ENCODE data around the gene PTH1R. TPM values are rescaled to one million over a fixed set of nuclear protein-coding genes. Genes with fewer than 3 reads are reported as not detected.
A peak's percentile ranks its signal among the peaks of the same experiment; 100 is the strongest.

PTH1R gene
- total RNA-seq, 2 donors from 2014 or later = not detected

GRCh38 chr3:46897031-46897430, 19.5 kb downstream of the PTH1R start:
- Mint-ChIP-seq H3K4me1 (ENCODE audit: low read depth) (peaks cover 4% of the 10 kb centered on the region), H3K27ac (no peak overlapping the region), H3K36me3 (ENCODE audit: insufficient read depth in 2 of 2) (no peaks in the 10 kb centered on the region), H3K4me3 (no peak overlapping the region), H3K27me3 (ENCODE audit: low read depth) (peaks cover 46% of the 10 kb centered on the region), H3K9me3 (no peaks in the 10 kb centered on the region)
- no peak for ATAC-seq (replicated peaks in 1 of 2)
- DNase-seq = no peak

- peaks cover 4% of the 10 kb centered on the region for H3K4me1 Mint-ChIP-seq (ENCODE audit: low read depth)
- ATAC-seq (replicated peaks in 1 of 2) = no peak
Observed at GRCh38 chr3:46897829-46898320, 20.4 kb downstream of the PTH1R start.

GRCh38 chr3:46898321-46899150, 21.0 kb downstream of the PTH1R start:
- ATAC-seq (replicated peaks in 1 of 2) (no peak), DNase-seq (no peak)
- H3K27ac Mint-ChIP-seq = no peak overlapping the region
- peak overlapping the region; percentile 4 to 61 for H3K4me3 Mint-ChIP-seq
- H3K27me3 Mint-ChIP-seq (ENCODE audit: low read depth) = peaks cover 31% of the 10 kb centered on the region
- H3K36me3 Mint-ChIP-seq (ENCODE audit: insufficient read depth in 2 of 2) = no peaks in the 10 kb centered on the region
- H3K4me1 Mint-ChIP-seq (ENCODE audit: low read depth) = peaks cover 4% of the 10 kb centered on the region
- no peaks in the 10 kb centered on the region for H3K9me3 Mint-ChIP-seq

More at GRCh38 chr3:46897829-46898320, 20.4 kb downstream of the PTH1R start:
- DNase-seq = no peak
- Mint-ChIP-seq H3K27ac (no peak overlapping the region), H3K27me3 (ENCODE audit: low read depth) (peaks cover 38% of the 10 kb centered on the region), H3K4me3 (no peak overlapping the region), H3K9me3 (no peaks in the 10 kb centered on the region), H3K36me3 (ENCODE audit: insufficient read depth in 2 of 2) (no peaks in the 10 kb centered on the region)

- ATAC-seq (replicated peaks in 1 of 2) = no peak
- Mint-ChIP-seq H3K27ac (no peak overlapping the region), H3K36me3 (ENCODE audit: insufficient read depth in 2 of 2) (no peaks in the 10 kb centered on the region), H3K4me1 (ENCODE audit: low read depth) (peaks cover 4% of the 10 kb centered on the region), H3K27me3 (ENCODE audit: low read depth) (peaks cover 26% of the 10 kb centered on the region), H3K9me3 (no peaks in the 10 kb centered on the region), H3K4me3 (peak overlapping the region in 1 of 2 donors; percentile 61)
- no peak for DNase-seq
Observed at GRCh38 chr3:46899151-46900006, 21.9 kb downstream of the PTH1R start.

- Mint-ChIP-seq H3K4me3 (no peak overlapping the region), H3K27ac (no peak overlapping the region), H3K36me3 (ENCODE audit: insufficient read depth in 2 of 2) (no peaks in the 10 kb centered on the region), H3K27me3 (ENCODE audit: low read depth) (peaks cover 26% of the 10 kb centered on the region), H3K9me3 (no peaks in the 10 kb centered on the region), H3K4me1 (ENCODE audit: low read depth) (peaks cover 4% of the 10 kb centered on the region)
- DNase-seq (no peak), ATAC-seq (replicated peaks in 1 of 2) (no peak)
Observed at GRCh38 chr3:46900007-46900292, 22.4 kb downstream of the PTH1R start.

- H3K9me3 Mint-ChIP-seq = no peaks in the 10 kb centered on the region
- no peak for DNase-seq
- peaks cover 23% of the 10 kb centered on the region for H3K27me3 Mint-ChIP-seq (ENCODE audit: low read depth)
- no peak overlapping the region for H3K27ac Mint-ChIP-seq
- H3K36me3 Mint-ChIP-seq (ENCODE audit: insufficient read depth in 2 of 2) = no peaks in the 10 kb centered on the region
- peaks cover under 1% of the 10 kb centered on the region for H3K4me1 Mint-ChIP-seq (ENCODE audit: low read depth)
- H3K4me3 Mint-ChIP-seq = no peak overlapping the region
- ATAC-seq (replicated peaks in 1 of 2) = no peak
Observed at GRCh38 chr3:46900356-46900755, 22.8 kb downstream of the PTH1R start.

- Mint-ChIP-seq H3K9me3 (no peaks in the 10 kb centered on the region), H3K4me1 (ENCODE audit: low read depth) (no peaks in the 10 kb centered on the region), H3K27me3 (ENCODE audit: low read depth) (peaks cover 18% of the 10 kb centered on the region), H3K27ac (no peak overlapping the region), H3K36me3 (ENCODE audit: insufficient read depth in 2 of 2) (no peaks in the 10 kb centered on the region), H3K4me3 (no peak overlapping the region)
- ATAC-seq (replicated peaks in 1 of 2) (no peak), DNase-seq (no peak)
Observed at GRCh38 chr3:46901061-46901460, 23.5 kb downstream of the PTH1R start.

GRCh38 chr3:46901591-46902187, 24.2 kb downstream of the PTH1R start:
- Mint-ChIP-seq H3K27ac (no peak overlapping the region), H3K9me3 (no peaks in the 10 kb centered on the region), H3K4me3 (no peak overlapping the region), H3K27me3 (ENCODE audit: low read depth) (peaks cover 18% of the 10 kb centered on the region), H3K4me1 (ENCODE audit: low read depth) (no peaks in the 10 kb centered on the region), H3K36me3 (ENCODE audit: insufficient read depth in 2 of 2) (no peaks in the 10 kb centered on the region)
- no peak for DNase-seq
- ATAC-seq (replicated peaks in 1 of 2) = no peak

GRCh38 chr3:46902188-46902631, 24.7 kb downstream of the PTH1R start:
- ATAC-seq (replicated peaks in 1 of 2) = no peak
- Mint-ChIP-seq H3K4me1 (ENCODE audit: low read depth) (no peaks in the 10 kb centered on the region), H3K27me3 (ENCODE audit: low read depth) (peaks cover 18% of the 10 kb centered on the region), H3K27ac (no peak overlapping the region), H3K36me3 (ENCODE audit: insufficient read depth in 2 of 2) (no peaks in the 10 kb centered on the region), H3K4me3 (no peak overlapping the region), H3K9me3 (no peaks in the 10 kb centered on the region)
- no peak for DNase-seq

GRCh38 chr3:46903341-46904302, 26.1 kb downstream of the PTH1R start:
- no peaks in the 10 kb centered on the region for H3K36me3 Mint-ChIP-seq (ENCODE audit: insufficient read depth in 2 of 2)
- ATAC-seq (replicated peaks in 1 of 2) (no peak), DNase-seq (no peak)
- no peaks in the 10 kb centered on the region for H3K9me3 Mint-ChIP-seq
- H3K4me3 Mint-ChIP-seq = no peak overlapping the region
- H3K27ac Mint-ChIP-seq = no peak overlapping the region
- H3K4me1 Mint-ChIP-seq (ENCODE audit: low read depth) = no peaks in the 10 kb centered on the region
- H3K27me3 Mint-ChIP-seq (ENCODE audit: low read depth) = peaks cover 9% of the 10 kb centered on the region

- DNase-seq (no peak), ATAC-seq (replicated peaks in 1 of 2) (no peak)
- Mint-ChIP-seq H3K36me3 (ENCODE audit: insufficient read depth in 2 of 2) (no peaks in the 10 kb centered on the region), H3K9me3 (no peaks in the 10 kb centered on the region), H3K4me3 (no peak overlapping the region), H3K4me1 (ENCODE audit: low read depth) (peaks cover 4% of the 10 kb centered on the region), H3K27ac (no peak overlapping the region), H3K27me3 (ENCODE audit: low read depth) (no peaks in the 10 kb centered on the region)
Observed at GRCh38 chr3:46904303-46905212, 27.0 kb downstream of the PTH1R start.

- Mint-ChIP-seq H3K4me3 (no peak overlapping the region), H3K27ac (no peak overlapping the region)
- DNase-seq = no peak
Observed at GRCh38 chr3:46905213-46905560, 27.7 kb downstream of the PTH1R start.

More at GRCh38 chr3:46905213-46905560, 27.7 kb downstream of the PTH1R start:
- H3K36me3 Mint-ChIP-seq (ENCODE audit: insufficient read depth in 2 of 2) = no peaks in the 10 kb centered on the region
- no peaks in the 10 kb centered on the region for H3K9me3 Mint-ChIP-seq
- H3K27me3 Mint-ChIP-seq (ENCODE audit: low read depth) = no peaks in the 10 kb centered on the region
- H3K4me1 Mint-ChIP-seq (ENCODE audit: low read depth) = peaks cover 4% of the 10 kb centered on the region
- ATAC-seq (replicated peaks in 1 of 2) = no peak

Measured in activated T-cell treated with anti-CD3 and anti-CD28 coated beads, Interleukin-2, amount 50 U/mL, for 72 hours (primary cell).